Osteocyte (in vitro differentiated cells): Measurements from ENCODE around the gene TMEM161A. TPM values are rescaled to one million over a fixed set of nuclear protein-coding genes. Genes with fewer than 3 reads are reported as not detected.

ENCODE experiments used
- DNase-seq: peaks from one replicate; pipeline ENCODE4 v3.0.0; 2021; ENCODE audit warnings: mixed read lengths; ENCODE audit not compliant: unreplicated experiment; ENCODE audit errors: extremely low spot score
- H3K27ac Mint-ChIP-seq: one replicate; pipeline ENCODE4 v1.8.0; 2021; ENCODE audit warnings: mild to moderate bottlenecking, mixed read lengths; ENCODE audit not compliant: unreplicated experiment
- H3K27me3 Mint-ChIP-seq: one replicate; pipeline ENCODE4 v1.8.0; 2021; ENCODE audit warnings: mixed read lengths; ENCODE audit not compliant: unreplicated experiment
- H3K36me3 Mint-ChIP-seq: one replicate; pipeline ENCODE4 v1.8.0; 2021; ENCODE audit warnings: mixed read lengths; ENCODE audit not compliant: unreplicated experiment
- H3K4me1 Mint-ChIP-seq: one replicate; pipeline ENCODE4 v1.8.0; 2021; ENCODE audit warnings: mixed read lengths; ENCODE audit not compliant: unreplicated experiment
- H3K4me3 Mint-ChIP-seq: one replicate; pipeline ENCODE4 v1.8.0; 2021; ENCODE audit warnings: mild to moderate bottlenecking, moderate library complexity, mixed read lengths; ENCODE audit not compliant: unreplicated experiment
- H3K9me3 Mint-ChIP-seq: one replicate; pipeline ENCODE4 v1.8.0; 2021; ENCODE audit warnings: mixed read lengths; ENCODE audit not compliant: unreplicated experiment
- total RNA-seq: library from RNA; stranded (reverse); gene quantifications from 2 replicates; pipeline ENCODE4 v1.2.1, GENCODE V29; 2021
- TF ChIP-seq, protein P1 (sequence below): fragments of 200-600 bp; sonication (generic); IDR thresholded peaks from 2 replicates; pipeline ENCODE4 v1.5.0; 2021; ENCODE audit warnings: antibody characterized with exemption, mild to moderate bottlenecking, moderate library complexity

Gene TMEM161A
- total RNA-seq, 1 donor from 2014 or later = 34.3 TPM

DNA sequence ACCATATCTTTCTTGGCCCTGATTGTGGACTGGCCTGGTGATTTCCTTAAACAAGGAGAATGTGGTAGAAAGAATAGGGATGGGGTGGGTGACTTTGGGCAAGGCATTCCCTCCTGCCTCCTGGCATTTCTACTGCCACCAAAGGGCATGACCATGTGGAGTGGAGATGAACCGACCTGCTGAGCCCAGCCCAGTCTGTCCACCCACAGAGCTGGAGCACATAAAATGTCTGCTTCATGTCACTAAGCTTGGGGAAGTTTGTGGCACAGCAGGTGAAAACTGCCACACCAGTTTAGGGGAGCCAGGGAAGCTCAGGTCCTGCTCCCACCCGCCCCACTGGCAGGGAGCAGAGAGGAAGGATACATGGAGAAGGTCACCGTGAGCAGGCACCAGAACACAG is 6.3 kb downstream of the TMEM161A start:
- TF ChIP-seq, protein P1, sequence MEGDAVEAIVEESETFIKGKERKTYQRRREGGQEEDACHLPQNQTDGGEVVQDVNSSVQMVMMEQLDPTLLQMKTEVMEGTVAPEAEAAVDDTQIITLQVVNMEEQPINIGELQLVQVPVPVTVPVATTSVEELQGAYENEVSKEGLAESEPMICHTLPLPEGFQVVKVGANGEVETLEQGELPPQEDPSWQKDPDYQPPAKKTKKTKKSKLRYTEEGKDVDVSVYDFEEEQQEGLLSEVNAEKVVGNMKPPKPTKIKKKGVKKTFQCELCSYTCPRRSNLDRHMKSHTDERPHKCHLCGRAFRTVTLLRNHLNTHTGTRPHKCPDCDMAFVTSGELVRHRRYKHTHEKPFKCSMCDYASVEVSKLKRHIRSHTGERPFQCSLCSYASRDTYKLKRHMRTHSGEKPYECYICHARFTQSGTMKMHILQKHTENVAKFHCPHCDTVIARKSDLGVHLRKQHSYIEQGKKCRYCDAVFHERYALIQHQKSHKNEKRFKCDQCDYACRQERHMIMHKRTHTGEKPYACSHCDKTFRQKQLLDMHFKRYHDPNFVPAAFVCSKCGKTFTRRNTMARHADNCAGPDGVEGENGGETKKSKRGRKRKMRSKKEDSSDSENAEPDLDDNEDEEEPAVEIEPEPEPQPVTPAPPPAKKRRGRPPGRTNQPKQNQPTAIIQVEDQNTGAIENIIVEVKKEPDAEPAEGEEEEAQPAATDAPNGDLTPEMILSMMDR = no peak
- no peak for DNase-seq
- H3K9me3 Mint-ChIP-seq = no peaks in the 10 kb centered on the region
- peaks cover 2% of the 10 kb centered on the region for H3K4me1 Mint-ChIP-seq
- H3K36me3 Mint-ChIP-seq = peaks cover 11% of the 10 kb centered on the region
- H3K27me3 Mint-ChIP-seq = no peaks in the 10 kb centered on the region
- H3K27ac Mint-ChIP-seq = no peak overlapping the region
- no peak overlapping the region for H3K4me3 Mint-ChIP-seq

DNA sequence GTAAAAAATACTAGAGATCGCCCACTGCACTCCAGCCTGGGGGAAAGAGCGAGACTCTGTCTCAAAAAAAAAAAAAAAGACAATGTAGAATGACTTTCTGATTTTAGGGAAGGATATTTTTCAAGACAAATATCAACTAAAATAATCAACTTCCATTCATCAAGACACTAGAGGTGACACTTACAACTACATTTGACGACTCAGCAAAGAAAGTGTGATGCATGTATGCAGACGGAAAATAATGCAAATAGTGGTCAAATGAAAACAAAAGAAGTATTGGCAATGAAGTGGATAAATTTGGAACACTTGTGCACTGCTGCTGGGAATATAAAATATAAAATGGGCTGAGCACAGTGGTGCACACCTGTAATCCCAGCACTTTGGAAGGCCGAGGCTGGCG is 12.2 kb downstream of the TMEM161A start:
- Mint-ChIP-seq H3K4me3 (no peak overlapping the region), H3K27me3 (no peaks in the 10 kb centered on the region), H3K4me1 (no peaks in the 10 kb centered on the region), H3K27ac (no peak overlapping the region), H3K9me3 (peaks cover 12% of the 10 kb centered on the region), H3K36me3 (peaks cover 31% of the 10 kb centered on the region)
- TF ChIP-seq, protein P1 = no peak
- DNase-seq = no peak

DNA sequence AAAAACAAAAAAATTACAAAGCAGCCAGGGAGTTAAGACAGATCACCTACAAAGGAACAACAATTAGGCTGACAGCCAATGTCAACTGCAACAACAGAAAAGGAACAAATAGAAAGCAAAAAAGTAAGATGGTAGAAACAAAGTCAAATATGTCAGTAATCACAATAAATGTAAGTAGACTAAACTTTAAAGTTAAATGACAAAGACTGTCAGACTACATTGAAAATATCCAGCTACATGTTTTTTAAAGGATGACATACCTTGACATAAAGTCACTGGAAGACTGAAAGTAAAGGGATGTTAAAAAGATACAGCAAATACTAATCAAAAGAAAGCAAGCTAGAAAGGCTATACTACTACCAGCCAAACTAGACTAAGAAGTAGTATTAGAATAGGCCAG is 14.9 kb downstream of the TMEM161A start:
- TF ChIP-seq, protein P1 = no peak
- H3K36me3 Mint-ChIP-seq = peaks cover 36% of the 10 kb centered on the region
- peaks cover 12% of the 10 kb centered on the region for H3K9me3 Mint-ChIP-seq
- no peak overlapping the region for H3K27ac Mint-ChIP-seq
- no peaks in the 10 kb centered on the region for H3K4me1 Mint-ChIP-seq
- H3K4me3 Mint-ChIP-seq = no peak overlapping the region
- no peak for DNase-seq
- H3K27me3 Mint-ChIP-seq = no peaks in the 10 kb centered on the region

DNA sequence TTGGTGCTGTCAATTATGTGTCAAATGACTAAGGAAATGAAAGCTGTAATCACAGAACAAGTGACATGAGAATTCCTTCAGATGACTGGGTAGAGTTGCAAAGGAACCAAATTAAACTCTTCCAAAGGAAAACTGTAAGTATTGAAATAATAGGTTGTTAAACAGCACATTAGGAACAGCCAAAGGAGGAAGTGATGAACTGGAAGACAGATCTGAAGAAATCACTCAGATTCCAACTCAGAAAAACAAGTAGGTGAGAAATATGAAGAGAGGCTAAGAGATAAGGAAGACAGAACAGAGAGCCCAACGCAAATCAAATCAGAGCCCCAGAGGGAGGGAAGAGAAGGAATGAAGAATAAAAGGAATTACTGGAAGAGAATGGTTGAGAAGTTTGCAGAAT is 15.4 kb downstream of the TMEM161A start:
- Mint-ChIP-seq H3K36me3 (peaks cover 35% of the 10 kb centered on the region), H3K27me3 (no peaks in the 10 kb centered on the region), H3K4me3 (no peak overlapping the region), H3K9me3 (peaks cover 12% of the 10 kb centered on the region), H3K27ac (no peak overlapping the region), H3K4me1 (no peaks in the 10 kb centered on the region)
- no peak for DNase-seq
- TF ChIP-seq, protein P1 = no peak

DNA sequence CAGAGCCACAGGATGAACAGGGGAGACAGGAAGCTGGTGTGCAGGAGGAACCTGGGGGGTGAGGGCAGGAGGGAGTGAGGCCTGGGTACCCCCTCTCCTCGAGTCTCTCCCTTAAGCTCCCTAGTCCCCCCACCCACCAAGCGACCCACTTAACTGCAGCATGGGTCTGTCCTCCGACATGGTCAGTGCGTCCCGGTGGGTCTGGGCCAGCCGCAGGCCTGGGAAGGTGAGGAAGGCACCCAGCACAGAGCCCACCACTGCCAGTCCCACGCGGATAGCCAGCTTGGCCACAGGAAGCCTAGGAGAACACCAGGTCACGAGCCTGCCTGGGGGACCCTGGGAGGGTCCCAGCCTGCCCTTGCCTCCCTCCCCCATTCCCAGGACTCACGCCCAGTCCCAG is 16.9 kb downstream of the TMEM161A start:
- no peak for DNase-seq
- Mint-ChIP-seq H3K27me3 (no peaks in the 10 kb centered on the region), H3K9me3 (peaks cover 12% of the 10 kb centered on the region)

More for the DNA sequence above, 16.9 kb downstream of the TMEM161A start:
- no peak overlapping the region for H3K27ac Mint-ChIP-seq
- H3K4me1 Mint-ChIP-seq = no peaks in the 10 kb centered on the region
- H3K4me3 Mint-ChIP-seq = no peak overlapping the region
- TF ChIP-seq, protein P1 = no peak
- peaks cover 33% of the 10 kb centered on the region for H3K36me3 Mint-ChIP-seq
